Measurements from ENCODE around the gene PTPRT. TPM values are rescaled to one million over a fixed set of nuclear protein-coding genes. Genes with fewer than 3 reads are reported as not detected.

Gene PTPRT
- total and polyA plus RNA-seq, 2 donors (not counting 1 experiment from before 2014, with no cell fraction given) = not detected

- no peak for DNase-seq (ENCODE audit: low read depth in 2 of 2)
- Histone ChIP-seq H3K36me3 (ENCODE audit: control insufficient read depth, insufficient read depth, low read length) (no peaks in the 10 kb centered on the region), H4K20me1 (ENCODE audit: control insufficient read depth, extremely low read depth, insufficient read depth, low read length) (no peaks in the 10 kb centered on the region), H3K79me2 (ENCODE audit: control insufficient read depth, insufficient read depth, low read length) (no peaks in the 10 kb centered on the region), H3K9ac (ENCODE audit: insufficient read depth, low read length) (no peak overlapping the region), H2AFZ (ENCODE audit: low read length) (no peak overlapping the region), H3K4me2 (ENCODE audit: extremely low read depth, insufficient read depth, low read length) (no peak overlapping the region), H3K4me1 (ENCODE audit: control insufficient read depth, extremely low read depth, insufficient read depth, low read length) (no peaks in the 10 kb centered on the region), H3K27ac (ENCODE audit: insufficient read depth, low read length) (no peak overlapping the region), H3K9me3 (ENCODE audit: control insufficient read depth, insufficient read depth, low read depth, low read length) (no peaks in the 10 kb centered on the region), H3K4me3 (replicated peaks in 1 of 4; ENCODE audit: control extremely low read depth in 1 of 4, insufficient read depth in 1 of 4, low read depth in 3 of 4, low read length in 4 of 4) (no peak overlapping the region), H3K27me3 (ENCODE audit: control insufficient read depth, insufficient read depth, low read length) (no peaks in the 10 kb centered on the region)
- TF ChIP-seq CTCF (conservative IDR thresholded peaks at IDR 0.05 in 1 of 2, IDR thresholded peaks at IDR 0.05 in 1 of 2; ENCODE audit: low read depth in 1 of 2, low read length in 2 of 2) = no peak
These were observed 28.0 kb downstream of the PTPRT start for GRCh38 chr20:43161716-43162115.

- no peaks in the 10 kb centered on the region for H3K4me1 ChIP-seq (ENCODE audit: control insufficient read depth, extremely low read depth, insufficient read depth, low read length)
- H3K9me3 ChIP-seq (ENCODE audit: control insufficient read depth, insufficient read depth, low read depth, low read length) = no peaks in the 10 kb centered on the region
- no peak for DNase-seq (ENCODE audit: low read depth in 2 of 2)
- no peaks in the 10 kb centered on the region for H3K27me3 ChIP-seq (ENCODE audit: control insufficient read depth, insufficient read depth, low read length)
- no peak overlapping the region for H3K4me2 ChIP-seq (ENCODE audit: extremely low read depth, insufficient read depth, low read length)
- H3K27ac ChIP-seq (ENCODE audit: insufficient read depth, low read length) = no peak overlapping the region
- H3K9ac ChIP-seq (ENCODE audit: insufficient read depth, low read length) = no peak overlapping the region
- no peak overlapping the region for H2AFZ ChIP-seq (ENCODE audit: low read length)
- H3K79me2 ChIP-seq (ENCODE audit: control insufficient read depth, insufficient read depth, low read length) = no peaks in the 10 kb centered on the region
- TF ChIP-seq EZH2 (IDR thresholded peaks at IDR 0.05; ENCODE audit: low read length, missing control alignments) (no peak), CTCF (conservative IDR thresholded peaks at IDR 0.05 in 1 of 2, IDR thresholded peaks at IDR 0.05 in 1 of 2; ENCODE audit: low read depth in 1 of 2, low read length in 2 of 2) (no peak)
- no peaks in the 10 kb centered on the region for H3K36me3 ChIP-seq (ENCODE audit: control insufficient read depth, insufficient read depth, low read length)
- no peak overlapping the region for H3K4me3 ChIP-seq (replicated peaks in 1 of 4; ENCODE audit: control extremely low read depth in 1 of 4, insufficient read depth in 1 of 4, low read depth in 3 of 4, low read length in 4 of 4)
- H4K20me1 ChIP-seq (ENCODE audit: control insufficient read depth, extremely low read depth, insufficient read depth, low read length) = no peaks in the 10 kb centered on the region
These were observed 28.8 kb downstream of the PTPRT start for GRCh38 chr20:43160941-43161340.

GRCh38 chr20:43159994-43160393 lies 29.7 kb downstream of the PTPRT start:
- no peaks in the 10 kb centered on the region for H3K79me2 ChIP-seq (ENCODE audit: control insufficient read depth, insufficient read depth, low read length)
- H3K36me3 ChIP-seq (ENCODE audit: control insufficient read depth, insufficient read depth, low read length) = no peaks in the 10 kb centered on the region
- no peak overlapping the region for H3K4me3 ChIP-seq (replicated peaks in 1 of 4; ENCODE audit: control extremely low read depth in 1 of 4, insufficient read depth in 1 of 4, low read depth in 3 of 4, low read length in 4 of 4)
- no peaks in the 10 kb centered on the region for H3K9me3 ChIP-seq (ENCODE audit: control insufficient read depth, insufficient read depth, low read depth, low read length)
- no peak overlapping the region for H3K27ac ChIP-seq (ENCODE audit: insufficient read depth, low read length)
- no peak overlapping the region for H2AFZ ChIP-seq (ENCODE audit: low read length)
- no peak overlapping the region for H3K4me2 ChIP-seq (ENCODE audit: extremely low read depth, insufficient read depth, low read length)
- TF ChIP-seq CTCF (conservative IDR thresholded peaks at IDR 0.05 in 1 of 2, IDR thresholded peaks at IDR 0.05 in 1 of 2; ENCODE audit: low read depth in 1 of 2, low read length in 2 of 2) = no peak
- TF ChIP-seq EZH2 (IDR thresholded peaks at IDR 0.05; ENCODE audit: low read length, missing control alignments) = no peak
- no peaks in the 10 kb centered on the region for H4K20me1 ChIP-seq (ENCODE audit: control insufficient read depth, extremely low read depth, insufficient read depth, low read length)
- no peaks in the 10 kb centered on the region for H3K27me3 ChIP-seq (ENCODE audit: control insufficient read depth, insufficient read depth, low read length)
- no peak for DNase-seq (ENCODE audit: low read depth in 2 of 2)
- H3K9ac ChIP-seq (ENCODE audit: insufficient read depth, low read length) = no peak overlapping the region
- no peaks in the 10 kb centered on the region for H3K4me1 ChIP-seq (ENCODE audit: control insufficient read depth, extremely low read depth, insufficient read depth, low read length)
